ENCODE data around the gene GAS2. TPM values are rescaled to one million over a fixed set of nuclear protein-coding genes. Genes with fewer than 3 reads are reported as not detected.

GAS2 gene
- polyA plus RNA-seq, 1 of the 3 experiments (the other 2 are of a cell fraction), result 0.72 TPM

DNA sequence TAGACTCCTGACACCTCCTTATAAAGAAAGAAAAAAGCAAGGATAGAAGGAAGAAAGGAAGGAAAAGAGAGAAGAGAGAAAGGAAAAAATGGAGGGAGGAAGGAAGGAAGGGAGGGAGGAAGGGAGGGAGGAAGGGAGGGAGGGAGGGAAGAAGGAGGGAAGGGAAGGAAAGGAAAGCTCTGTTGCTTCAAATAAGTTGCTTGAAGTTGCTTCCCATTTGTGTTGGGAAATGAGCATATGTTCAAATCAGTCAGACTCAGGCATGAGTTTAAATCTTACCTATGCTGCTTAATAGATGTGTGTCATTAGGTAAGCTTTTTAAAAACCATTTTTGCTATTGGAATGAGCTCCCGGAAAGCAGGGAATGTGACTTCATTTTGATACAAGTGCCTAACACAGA lies 6.6 kb upstream of the GAS2 start:
- DNase-seq, result no peak
- no peak overlapping the region for H3K4me3 ChIP-seq (ENCODE audit: low read depth in 2 of 2, low read length in 1 of 2)
- no peak overlapping the region for H3K27ac ChIP-seq (ENCODE audit: low read depth in 2 of 2, low read length in 1 of 2)
- H3K9me2 ChIP-seq, result no peaks in the 10 kb centered on the region
- H3K36me3 ChIP-seq (replicated peaks in 1 of 2; ENCODE audit: control insufficient read depth in 1 of 2, insufficient read depth in 2 of 2, low read length in 1 of 2), result no peaks in the 10 kb centered on the region
- no peaks in the 10 kb centered on the region for H3F3A ChIP-seq (replicated peaks; ENCODE audit: insufficient read depth)
- H4K20me1 ChIP-seq (ENCODE audit: insufficient read depth), result no peaks in the 10 kb centered on the region
- 76% methylated on average over 1 of the region's 1 CpG for whole genome bisulfite sequencing (ENCODE audit: low lambda C conversion rate)
- H2AFZ ChIP-seq (ENCODE audit: low read depth), result no peak overlapping the region
- no peaks in the 10 kb centered on the region; a peak in 1 of 4 replicates for H3K4me1 ChIP-seq (ENCODE audit: control insufficient read depth in 1 of 2, insufficient read depth in 2 of 2, low read depth in 1 of 2, low read length in 1 of 2)
- POLR2A ChIA-PET, result no interaction called here
- H3K27me3 ChIP-seq (ENCODE audit: insufficient read depth), result no peaks in the 10 kb centered on the region
- H3K9me3 ChIP-seq, result no peaks in the 10 kb centered on the region
- TF ChIP-seq FOSL2 (IDR thresholded peaks at IDR 0.05; ENCODE audit: borderline replicate concordance, low read depth), result no peak
- no peak for TF ChIP-seq PBX3 (IDR thresholded peaks at IDR 0.05)
- no peak for TF ChIP-seq YY1 (IDR thresholded peaks at IDR 0.05; ENCODE audit: low read depth)
- no peak overlapping the region for H3K9ac ChIP-seq
- no peaks in the 10 kb centered on the region for H3K79me2 ChIP-seq (ENCODE audit: insufficient read depth)
- H3K4me2 ChIP-seq, result no peak overlapping the region
- CTCF ChIA-PET, result interaction anchor here (1.7 kb wide), 1 partner anchor 11 kb away, joined by 4 read pairs; no protein-coding TSS in a partner anchor

- Histone ChIP-seq H3K9me2 (no peaks in the 10 kb centered on the region), H2AFZ (ENCODE audit: low read depth) (0 out of 2 replicates have a peak overlapping the region, but pooled peaks have one; percentile 53), H3K36me3 (replicated peaks in 1 of 2; ENCODE audit: control insufficient read depth in 1 of 2, insufficient read depth in 2 of 2, low read length in 1 of 2) (no peaks in the 10 kb centered on the region), H3F3A (replicated peaks; ENCODE audit: insufficient read depth) (no peaks in the 10 kb centered on the region), H3K9ac (no peak overlapping the region), H4K20me1 (ENCODE audit: insufficient read depth) (no peaks in the 10 kb centered on the region), H3K79me2 (ENCODE audit: insufficient read depth) (no peaks in the 10 kb centered on the region), H3K4me2 (peak overlapping the region; percentile 85), H3K4me1 (ENCODE audit: control insufficient read depth in 1 of 2, insufficient read depth in 2 of 2, low read depth in 1 of 2, low read length in 1 of 2) (peaks cover 0 to 8% of the 10 kb centered on the region in 2 experiments; a peak in 1 of 4 replicates), H3K27me3 (ENCODE audit: insufficient read depth) (peaks cover 17% of the 10 kb centered on the region; the same call in 1 of the 2 replicates), H3K4me3 (ENCODE audit: low read depth in 2 of 2, low read length in 1 of 2) (peak overlapping the region; percentile 52 to 53; a peak in 3 of 4 replicates), H3K9me3 (no peaks in the 10 kb centered on the region), H3K27ac (ENCODE audit: low read depth in 2 of 2, low read length in 1 of 2) (peak overlapping the region in 1 of 2 experiments; percentile 28; a peak in 1 of 4 replicates)
- DNase-seq, result peak; percentile 85
- ChIA-PET CTCF (interaction anchor here (0.6 to 2.4 kb wide), 4 partner anchors 22 to 127 kb away, joined by 3 to 11 read pairs (median 3); partner anchors contain the start of gene FANCF), POLR2A (interaction anchor here (1.4 kb wide), 1 partner anchor 41 kb away, joined by 6 read pairs; the partner anchor contains the start of gene FANCF)
- 10% methylated on average over 24 of the region's 40 CpGs for WGBS (ENCODE audit: low lambda C conversion rate)
- TF ChIP-seq, protein P1, sequence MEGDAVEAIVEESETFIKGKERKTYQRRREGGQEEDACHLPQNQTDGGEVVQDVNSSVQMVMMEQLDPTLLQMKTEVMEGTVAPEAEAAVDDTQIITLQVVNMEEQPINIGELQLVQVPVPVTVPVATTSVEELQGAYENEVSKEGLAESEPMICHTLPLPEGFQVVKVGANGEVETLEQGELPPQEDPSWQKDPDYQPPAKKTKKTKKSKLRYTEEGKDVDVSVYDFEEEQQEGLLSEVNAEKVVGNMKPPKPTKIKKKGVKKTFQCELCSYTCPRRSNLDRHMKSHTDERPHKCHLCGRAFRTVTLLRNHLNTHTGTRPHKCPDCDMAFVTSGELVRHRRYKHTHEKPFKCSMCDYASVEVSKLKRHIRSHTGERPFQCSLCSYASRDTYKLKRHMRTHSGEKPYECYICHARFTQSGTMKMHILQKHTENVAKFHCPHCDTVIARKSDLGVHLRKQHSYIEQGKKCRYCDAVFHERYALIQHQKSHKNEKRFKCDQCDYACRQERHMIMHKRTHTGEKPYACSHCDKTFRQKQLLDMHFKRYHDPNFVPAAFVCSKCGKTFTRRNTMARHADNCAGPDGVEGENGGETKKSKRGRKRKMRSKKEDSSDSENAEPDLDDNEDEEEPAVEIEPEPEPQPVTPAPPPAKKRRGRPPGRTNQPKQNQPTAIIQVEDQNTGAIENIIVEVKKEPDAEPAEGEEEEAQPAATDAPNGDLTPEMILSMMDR (IDR thresholded peaks at IDR 0.05), result peak; percentile 11; the same call in 1 of the 2 replicates
- no peak for TF ChIP-seq TAF1 (IDR thresholded peaks at IDR 0.05; ENCODE audit: borderline replicate concordance, low read depth, low read length)
These were observed 453 bp downstream of the GAS2 start for GRCh38 chr11:22666688-22667439.

Measured in SK-N-SH (cell line).